Prostate gland (tissue), 2 donors: Measurements from ENCODE around the gene ANKRD18B. TPM values are rescaled to one million over a fixed set of nuclear protein-coding genes. Genes with fewer than 3 reads are reported as not detected.
"Not testable (repeated sequence)": the region's sequence is repeated elsewhere in the genome, so short reads cannot be mapped to it uniquely, and the experiment has no call there.

Source experiments
- DNase-seq: peaks from one replicate; pipeline ENCODE4 v3.0.0-alpha.2; 2019; ENCODE audit warnings: low spot score
- H3K27ac ChIP-seq, 2 donors: fragments of 200-600 bp; sonication (generic); 2 replicates each; pipeline ENCODE4 v1.5.1; 2017 to 2019
- H3K27me3 ChIP-seq: fragments of 200-600 bp; sonication (generic); replicated peaks from 2 replicates; pipeline ENCODE4 v1.5.1; 2019; ENCODE audit not compliant: insufficient read depth
- H3K36me3 ChIP-seq, 2 donors: fragments of 200-600 bp; sonication (generic); 1 replicate in 1 of 2; 2 replicates in 1 of 2; pipeline versions ENCODE4 v1.5.1 to v1.8.1; 2017 to 2019
- H3K4me1 ChIP-seq: fragments of 200-600 bp; sonication (generic); replicated peaks from 2 replicates; pipeline ENCODE4 v1.5.1; 2019
- H3K4me3 ChIP-seq, 2 donors: fragments of 200-600 bp; sonication (generic); 2 replicates each; pipeline ENCODE4 v1.5.1; 2017 to 2019
- H3K9me3 ChIP-seq: fragments of 200-600 bp; sonication (generic); 2 replicates; pipeline ENCODE4 v1.5.1; 2017
- POLR2A ChIP-seq: fragments of 450-650 bp; IDR thresholded peaks from one replicate; pipeline ENCODE4 v1.6.1; 2016; ENCODE audit warnings: antibody characterized with exemption, mild to moderate bottlenecking
- POLR2AphosphoS5 ChIP-seq: sonication (generic); formaldehyde crosslinking; IDR thresholded peaks from one replicate; pipeline ENCODE4 v1.6.1; 2017; ENCODE audit warnings: antibody characterized with exemption
- WGBS: methylation state at CpG from one replicate; pipeline ENCODE4 v1.1.5; 2018; 5-methylcytosine and 5-hydroxymethylcytosine counted together
- intact Hi-C: fragments of 100-400 bp; cut with DNase I; formaldehyde crosslinking; loops from one replicate; pipeline ENCODE4 v1.14.2; 2022
- total RNA-seq, 2 donors: library from RNA; depleted of rRNA; stranded (reverse); fragments of >200 nt; gene quantifications; one replicate each; pipeline ENCODE4 v1.1.0, GENCODE V29; 2016
- TF ChIP-seq, protein P1 (sequence below), 4 experiments: fragments of 200-600 bp in 2 of 4; fragments of 450-650 bp in 2 of 4; sonication (generic) in 2 of 4; IDR thresholded peaks; 1 replicate in 3 of 4; 2 replicates in 1 of 4; pipeline ENCODE4 v1.5.1; 2016 to 2019; ENCODE audit warnings: antibody characterized with exemption in 4 of 4, mild to moderate bottlenecking in 2 of 4, moderate library complexity in 2 of 4

ANKRD18B gene
- total RNA-seq, 2 donors from 2014 or later = 3.4 to 21.6 TPM

DNA sequence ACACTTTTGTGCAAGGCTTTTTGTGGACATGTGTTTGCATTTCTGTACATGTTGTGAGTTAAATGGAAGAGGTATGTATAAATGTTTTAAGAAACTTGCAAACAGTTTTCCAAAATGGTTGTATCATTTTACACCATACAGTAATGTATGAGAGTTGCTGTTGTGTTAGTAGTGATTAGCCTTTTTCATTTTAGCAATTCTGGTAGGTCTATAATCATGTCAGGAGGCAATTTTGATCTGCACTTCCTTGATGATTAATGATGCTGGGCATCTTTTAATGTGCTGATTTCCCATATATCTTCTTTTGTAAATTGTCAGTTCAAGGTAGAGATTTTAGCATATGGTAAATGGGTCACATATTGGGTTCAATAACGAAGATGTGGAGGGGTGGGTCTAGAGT is 87.3 kb downstream of the ANKRD18B start:
- Histone ChIP-seq H3K9me3 (no peaks in the 10 kb centered on the region), H3K27me3 (no peaks in the 10 kb centered on the region), H3K4me1 (no peaks in the 10 kb centered on the region), H3K4me3 (no peak overlapping the region), H3K36me3 (no peaks in the 10 kb centered on the region), H3K27ac (no peak overlapping the region)
- intact Hi-C loops = no loop called here
- TF ChIP-seq POLR2AphosphoS5 (no peak), POLR2A (no peak)
- TF ChIP-seq, protein P1, sequence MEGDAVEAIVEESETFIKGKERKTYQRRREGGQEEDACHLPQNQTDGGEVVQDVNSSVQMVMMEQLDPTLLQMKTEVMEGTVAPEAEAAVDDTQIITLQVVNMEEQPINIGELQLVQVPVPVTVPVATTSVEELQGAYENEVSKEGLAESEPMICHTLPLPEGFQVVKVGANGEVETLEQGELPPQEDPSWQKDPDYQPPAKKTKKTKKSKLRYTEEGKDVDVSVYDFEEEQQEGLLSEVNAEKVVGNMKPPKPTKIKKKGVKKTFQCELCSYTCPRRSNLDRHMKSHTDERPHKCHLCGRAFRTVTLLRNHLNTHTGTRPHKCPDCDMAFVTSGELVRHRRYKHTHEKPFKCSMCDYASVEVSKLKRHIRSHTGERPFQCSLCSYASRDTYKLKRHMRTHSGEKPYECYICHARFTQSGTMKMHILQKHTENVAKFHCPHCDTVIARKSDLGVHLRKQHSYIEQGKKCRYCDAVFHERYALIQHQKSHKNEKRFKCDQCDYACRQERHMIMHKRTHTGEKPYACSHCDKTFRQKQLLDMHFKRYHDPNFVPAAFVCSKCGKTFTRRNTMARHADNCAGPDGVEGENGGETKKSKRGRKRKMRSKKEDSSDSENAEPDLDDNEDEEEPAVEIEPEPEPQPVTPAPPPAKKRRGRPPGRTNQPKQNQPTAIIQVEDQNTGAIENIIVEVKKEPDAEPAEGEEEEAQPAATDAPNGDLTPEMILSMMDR (IDR thresholded peaks at IDR 0.05) = no peak
- WGBS = 72% methylated on average over 1 of the region's 1 CpG
- DNase-seq = no peak

- H3K9me3 ChIP-seq, H3K4me3 ChIP-seq, H3K27me3 ChIP-seq, DNase-seq, H3K4me1 ChIP-seq, H3K27ac ChIP-seq, H3K36me3 ChIP-seq, intact Hi-C loops: not testable (repeated sequence)
- 58% methylated on average over 2 of the region's 2 CpGs for WGBS
Observed at GRCh38 chr9:33612410-33612809, 88.4 kb downstream of the ANKRD18B start.

GRCh38 chr9:33614001-33614687 is 90.1 kb downstream of the ANKRD18B start:
- Histone ChIP-seq H3K4me1 (no peaks in the 10 kb centered on the region), H3K27ac (no peak overlapping the region), H3K36me3 (no peaks in the 10 kb centered on the region), H3K9me3 (no peaks in the 10 kb centered on the region), H3K4me3 (no peak overlapping the region), H3K27me3 (no peaks in the 10 kb centered on the region)
- DNase-seq = no peak
- TF ChIP-seq POLR2A (no peak), POLR2AphosphoS5 (no peak)
- TF ChIP-seq, protein P1 (IDR thresholded peaks at IDR 0.05) = no peak
- 92% methylated on average over 7 of the region's 7 CpGs for WGBS
- intact Hi-C loops = no loop called here

- intact Hi-C loops, H3K9me3 ChIP-seq, H3K27ac ChIP-seq, H3K36me3 ChIP-seq, H3K4me1 ChIP-seq, H3K4me3 ChIP-seq, DNase-seq, H3K27me3 ChIP-seq: not testable (repeated sequence)
- WGBS = 96% methylated on average over 9 of the region's 9 CpGs
Observed at GRCh38 chr9:33618370-33618769, 94.3 kb downstream of the ANKRD18B start.

- 54% methylated on average over 3 of the region's 3 CpGs for WGBS
- no peaks in the 10 kb centered on the region for H3K9me3 ChIP-seq
- intact Hi-C loops = no loop called here
- TF ChIP-seq, protein P1 (IDR thresholded peaks at IDR 0.05) = no peak
- TF ChIP-seq POLR2AphosphoS5 (no peak), POLR2A (no peak)
- DNase-seq = no peak
- no peaks in the 10 kb centered on the region for H3K36me3 ChIP-seq
- no peaks in the 10 kb centered on the region for H3K27me3 ChIP-seq
- no peaks in the 10 kb centered on the region for H3K4me1 ChIP-seq
- H3K4me3 ChIP-seq = no peak overlapping the region
- H3K27ac ChIP-seq = peak overlapping the region in 1 of 2 donors; percentile 34
Observed at GRCh38 chr9:33619666-33620404, 95.8 kb downstream of the ANKRD18B start.
